KOPT-K1 (cell line): Measurements from ENCODE around the gene GABARAPL1.
"Not testable (repeated sequence)": the region's sequence is repeated elsewhere in the genome, so short reads cannot be mapped to it uniquely, and the experiment has no call there.

Source experiments
- H3K27ac ChIP-seq: fragments of 200-600 bp; sonication (generic); 2 replicates; pipeline ENCODE4 v1.5.1; 2016; ENCODE audit warnings: antibody characterized with exemption, mild to moderate bottlenecking, low read depth, low read length; ENCODE audit not compliant: poor library complexity, severe bottlenecking
- H3K36me3 ChIP-seq: fragments of 200-600 bp; sonication (generic); 2 replicates; pipeline ENCODE4 v1.5.1; 2017; ENCODE audit warnings: antibody characterized with exemption, mild to moderate bottlenecking, low read length, moderate library complexity; ENCODE audit not compliant: insufficient read depth
- H3K9me3 ChIP-seq: fragments of 200-600 bp; sonication (generic); 2 replicates; pipeline ENCODE4 v1.5.1; 2017; ENCODE audit warnings: antibody characterized with exemption, low read length, mild to moderate bottlenecking; ENCODE audit not compliant: insufficient read depth, poor library complexity, severe bottlenecking

Gene GABARAPL1

GRCh38 chr12:10186958-10187357 is 25.7 kb upstream of the GABARAPL1 start:
- H3K36me3 ChIP-seq, H3K27ac ChIP-seq: not testable (repeated sequence)

GRCh38 chr12:10189653-10190052 is 23.0 kb upstream of the GABARAPL1 start:
- no peak overlapping the region for H3K27ac ChIP-seq
- no peaks in the 10 kb centered on the region for H3K36me3 ChIP-seq
- H3K9me3 ChIP-seq = no peaks in the 10 kb centered on the region

More at GRCh38 chr12:10186958-10187357, 25.7 kb upstream of the GABARAPL1 start:
- not testable (repeated sequence) for H3K9me3 ChIP-seq

GRCh38 chr12:10190558-10191388 is 21.9 kb upstream of the GABARAPL1 start:
- Histone ChIP-seq H3K36me3 (no peaks in the 10 kb centered on the region), H3K27ac (no peak overlapping the region), H3K9me3 (no peaks in the 10 kb centered on the region)

GRCh38 chr12:10191865-10192264 is 20.8 kb upstream of the GABARAPL1 start:
- Histone ChIP-seq H3K9me3 (no peaks in the 10 kb centered on the region), H3K36me3 (no peaks in the 10 kb centered on the region), H3K27ac (no peak overlapping the region)

GRCh38 chr12:10194160-10194670 is 18.5 kb upstream of the GABARAPL1 start:
- H3K36me3 ChIP-seq = no peaks in the 10 kb centered on the region
- no peaks in the 10 kb centered on the region for H3K9me3 ChIP-seq
- no peak overlapping the region for H3K27ac ChIP-seq

GRCh38 chr12:10196210-10196609 is 16.5 kb upstream of the GABARAPL1 start:
- Histone ChIP-seq H3K9me3 (no peaks in the 10 kb centered on the region), H3K36me3 (no peaks in the 10 kb centered on the region), H3K27ac (no peak overlapping the region)

- H3K27ac ChIP-seq = no peak overlapping the region
- no peaks in the 10 kb centered on the region for H3K9me3 ChIP-seq
- H3K36me3 ChIP-seq = no peaks in the 10 kb centered on the region
These were observed 14.8 kb upstream of the GABARAPL1 start for GRCh38 chr12:10197879-10198278.

GRCh38 chr12:10204495-10204894 is 8.2 kb upstream of the GABARAPL1 start:
- H3K9me3 ChIP-seq, H3K36me3 ChIP-seq, H3K27ac ChIP-seq: not testable (repeated sequence)

- no peaks in the 10 kb centered on the region for H3K36me3 ChIP-seq
- no peak overlapping the region for H3K27ac ChIP-seq
- no peaks in the 10 kb centered on the region for H3K9me3 ChIP-seq
These were observed 7.4 kb upstream of the GABARAPL1 start for GRCh38 chr12:10205220-10205807.

GRCh38 chr12:10207136-10207535 is 5.5 kb upstream of the GABARAPL1 start:
- Histone ChIP-seq H3K9me3 (no peaks in the 10 kb centered on the region), H3K36me3 (no peaks in the 10 kb centered on the region), H3K27ac (no peak overlapping the region)

- Histone ChIP-seq H3K36me3 (no peaks in the 10 kb centered on the region), H3K9me3 (no peaks in the 10 kb centered on the region), H3K27ac (no peak overlapping the region)
These were observed 2.5 kb upstream of the GABARAPL1 start for GRCh38 chr12:10210225-10210624.

- Histone ChIP-seq H3K36me3 (no peaks in the 10 kb centered on the region), H3K9me3 (no peaks in the 10 kb centered on the region), H3K27ac (no peak overlapping the region)
These were observed 1.4 kb upstream of the GABARAPL1 start for GRCh38 chr12:10211101-10211939.

GRCh38 chr12:10211940-10212738 is 538 bp upstream of the GABARAPL1 start:
- Histone ChIP-seq H3K9me3 (no peaks in the 10 kb centered on the region), H3K36me3 (no peaks in the 10 kb centered on the region), H3K27ac (no peak overlapping the region)
